ENCODE results near the gene PPIL4. TPM values are rescaled to one million over a fixed set of nuclear protein-coding genes. Genes with fewer than 3 reads are reported as not detected.

PPIL4 gene
- total RNA-seq, 1 experiment from 2014 or later, result 37.2 TPM

- DNase-seq (ENCODE audit: unreplicated experiment), result peak; percentile 46
- CTCF ChIA-PET, result no interaction called here
- no TSS peak for BruUV-seq (replicated peaks)
- Mint-ChIP-seq H3K4me3 (ENCODE audit: unreplicated experiment) (peak overlapping the region; percentile 87), H3K36me3 (ENCODE audit: insufficient read depth, unreplicated experiment) (no peaks in the 10 kb centered on the region), H3K27me3 (ENCODE audit: insufficient read depth, unreplicated experiment) (no peaks in the 10 kb centered on the region), H3K9me3 (ENCODE audit: unreplicated experiment) (no peaks in the 10 kb centered on the region), H3K27ac (ENCODE audit: low read depth, unreplicated experiment) (peak overlapping the region; percentile 54), H3K4me1 (ENCODE audit: insufficient read depth, unreplicated experiment) (peaks cover 7% of the 10 kb centered on the region)
- POLR2A ChIA-PET, result interaction anchor here (0.5 to 5.3 kb wide), 23 partner anchors 8 to 534 kb away, joined by 3 to 121 read pairs (median 4); partner anchors contain the start of genes KATNA1, LATS1 and PPIL4
- TF ChIP-seq CTCF (IDR thresholded peaks at IDR 0.05; ENCODE audit: unreplicated experiment), result no peak
- intact Hi-C loops (cut with micrococcal nuclease), result no loop called here
These were observed 20.8 kb upstream of the PPIL4 start for GRCh38 chr6:149566410-149567193.

GRCh38 chr6:149565527-149566409, 19.9 kb upstream of the PPIL4 start, which contains the start of gene GINM1:
Gene GINM1 (plus strand): TSS chr6:149566375. CDS start chr6:149566415, 40 bp downstream.
- ChIA-PET POLR2A (interaction anchor here (0.5 to 5.3 kb wide), 23 partner anchors 9 to 579 kb away, joined by 3 to 121 read pairs (median 4); partner anchors contain the start of genes KATNA1, LATS1, PCMT1 and PPIL4), CTCF (interaction anchor here (0.5 to 2.1 kb wide), 5 partner anchors 15 to 639 kb away, joined by 3 to 21 read pairs (median 3); partner anchors contain the start of gene PPIL4)
- H3K4me1 Mint-ChIP-seq (ENCODE audit: insufficient read depth, unreplicated experiment), result peaks cover 7% of the 10 kb centered on the region
- no peaks in the 10 kb centered on the region for H3K27me3 Mint-ChIP-seq (ENCODE audit: insufficient read depth, unreplicated experiment)
- H3K27ac Mint-ChIP-seq (ENCODE audit: low read depth, unreplicated experiment), result peak within 1 kb of the TSS; percentile 61
- BruUV-seq (replicated peaks), result no TSS peak
- peak; percentile 61 for TF ChIP-seq CTCF (IDR thresholded peaks at IDR 0.05; ENCODE audit: unreplicated experiment)
- intact Hi-C loops (cut with micrococcal nuclease), result loop anchor here (1.0 to 2.0 kb wide), 3 partner anchors 19 to 151 kb away; partner anchors contain the start of gene PPIL4
- peak; percentile 95 for DNase-seq (ENCODE audit: unreplicated experiment)
- no peaks in the 10 kb centered on the region for H3K36me3 Mint-ChIP-seq (ENCODE audit: insufficient read depth, unreplicated experiment)
- peak within 1 kb of the TSS; percentile 87 for H3K4me3 Mint-ChIP-seq (ENCODE audit: unreplicated experiment)
- no peaks in the 10 kb centered on the region for H3K9me3 Mint-ChIP-seq (ENCODE audit: unreplicated experiment)

GRCh38 chr6:149563928-149564325, 18.1 kb upstream of the PPIL4 start:
- TF ChIP-seq CTCF (IDR thresholded peaks at IDR 0.05; ENCODE audit: unreplicated experiment), result no peak
- intact Hi-C loops (cut with micrococcal nuclease), result loop anchor here (2.0 kb wide), 1 partner anchor 153 kb away; no protein-coding TSS in a partner anchor
- Mint-ChIP-seq H3K27ac (ENCODE audit: low read depth, unreplicated experiment) (no peak overlapping the region), H3K9me3 (ENCODE audit: unreplicated experiment) (no peaks in the 10 kb centered on the region), H3K4me3 (ENCODE audit: unreplicated experiment) (peak overlapping the region; percentile 46), H3K36me3 (ENCODE audit: insufficient read depth, unreplicated experiment) (no peaks in the 10 kb centered on the region), H3K4me1 (ENCODE audit: insufficient read depth, unreplicated experiment) (peaks cover 7% of the 10 kb centered on the region), H3K27me3 (ENCODE audit: insufficient read depth, unreplicated experiment) (peaks cover 11% of the 10 kb centered on the region)
- BruUV-seq (replicated peaks), result no TSS peak
- POLR2A ChIA-PET, result interaction anchor here (0.7 to 5.3 kb wide), 9 partner anchors 11 to 186 kb away, joined by 3 to 121 read pairs (median 8); partner anchors contain the start of genes KATNA1, LATS1, PCMT1 and PPIL4
- DNase-seq (ENCODE audit: unreplicated experiment), result no peak
- CTCF ChIA-PET, result interaction anchor here (0.6 to 2.1 kb wide), 7 partner anchors 11 to 185 kb away, joined by 3 to 21 read pairs (median 3); partner anchors contain the start of gene PPIL4

All from MCF 10A (cell line).